Naive thymus-derived CD8-positive, alpha-beta T cell (primary cell): Measurements from ENCODE around the gene XXYLT1. TPM values are rescaled to one million over a fixed set of nuclear protein-coding genes. Genes with fewer than 3 reads are reported as not detected.
"Not testable (repeated sequence)": the region's sequence is repeated elsewhere in the genome, so short reads cannot be mapped to it uniquely, and the experiment has no call there.

Experiments
- ATAC-seq, 2 donors: fragments of 150-1000 bp; cut with Tn5 transposase in 1 of 2; sonication (Bioruptor Pico), chemical (Tn5 transposase) in 1 of 2; 1 replicate in 1 of 2; 2 replicates in 1 of 2; pipeline ENCODE4 v1.10.0; 2021; ENCODE audit warnings: mild to moderate bottlenecking in 2 of 2, moderate library complexity in 2 of 2
- POLR2A ChIA-PET: fragments of 350-600 bp; sonication (Branson Sonifier 250); formaldehyde crosslinking; loops from one replicate; lab custom pipeline; 2021; ENCODE audit warnings: antibody characterized with exemption; lab: Charles Lee
- DNase-seq, 10 donors: peaks; one replicate each; pipeline versions ENCODE4 v3.0.0 to v3.0.0-alpha.2; 2020 to 2022
- H3K27ac Mint-ChIP-seq, 10 donors: one replicate each; pipeline ENCODE4 v1.8.0; 2020 to 2022; ENCODE audit warnings: mild to moderate bottlenecking in 10 of 10, mixed read lengths in 10 of 10, moderate library complexity in 4 of 10, inconsistent platforms in 1 of 10
- H3K27me3 Mint-ChIP-seq, 5 donors: one replicate each; pipeline ENCODE4 v1.8.0; 2021 to 2022; ENCODE audit warnings: mixed read lengths in 5 of 5
- H3K36me3 Mint-ChIP-seq, 3 donors: one replicate each; pipeline ENCODE4 v1.8.0; 2020 to 2022; ENCODE audit warnings: mixed read lengths in 3 of 3, mild to moderate bottlenecking in 2 of 3, inconsistent platforms in 1 of 3
- H3K4me1 Mint-ChIP-seq, 4 donors: one replicate each; pipeline ENCODE4 v1.8.0; 2021 to 2022; ENCODE audit warnings: mixed read lengths in 4 of 4
- H3K4me3 Mint-ChIP-seq, 10 donors: one replicate each; pipeline ENCODE4 v1.8.0; 2020 to 2022; ENCODE audit warnings: mild to moderate bottlenecking in 10 of 10, mixed read lengths in 10 of 10, moderate library complexity in 6 of 10, inconsistent platforms in 1 of 10
- H3K9me3 Mint-ChIP-seq, 9 donors: one replicate each; pipeline ENCODE4 v1.8.0; 2020 to 2022; ENCODE audit warnings: mixed read lengths in 9 of 9, mild to moderate bottlenecking in 3 of 9, inconsistent platforms in 1 of 9, moderate library complexity in 1 of 9
- polyA plus RNA-seq, 3 donors: library from polyadenylated mRNA; unstranded; fragments of 300-500 nt; fragmentation: Illumina TruSeq; gene quantifications; one replicate each; pipeline ENCODE4 v1.2.3, GENCODE V29; 2021
- total RNA-seq, 8 experiments: library from RNA in 2 of 8; stranded (reverse) in 2 of 8; gene quantifications; one replicate each; pipeline ENCODE4 v1.2.3 and lab custom pipeline; 2021 to 2026

Gene XXYLT1
- total and polyA plus RNA-seq, 5 experiments from 2014 or later = 5.4 to 8.3 (median 6.3) TPM

- Mint-ChIP-seq H3K4me3 (no peak overlapping the region), H3K27me3 (no peaks in the 10 kb centered on the region), H3K4me1 (peaks cover 3 to 9% (median 7%) of the 10 kb centered on the region in 4 donors), H3K36me3 (no peaks in the 10 kb centered on the region), H3K9me3 (no peaks in the 10 kb centered on the region), H3K27ac (peak overlapping the region in 1 of 10 donors; percentile 61)
- POLR2A ChIA-PET = no interaction called here
- ATAC-seq (no peak), DNase-seq (peak in 1 of 10 donors; percentile 30)
Measured at GRCh38 chr3:195115600-195116406, 155.2 kb downstream of the XXYLT1 start.

GRCh38 chr3:195114786-195115599 is 156.0 kb downstream of the XXYLT1 start:
- no peaks in the 10 kb centered on the region for H3K9me3 Mint-ChIP-seq
- no peaks in the 10 kb centered on the region for H3K36me3 Mint-ChIP-seq
- no peak for ATAC-seq
- H3K4me3 Mint-ChIP-seq = no peak overlapping the region
- DNase-seq = peak in 1 of 10 donors; percentile 19
- no peak overlapping the region for H3K27ac Mint-ChIP-seq
- POLR2A ChIA-PET = no interaction called here
- H3K27me3 Mint-ChIP-seq = no peaks in the 10 kb centered on the region
- H3K4me1 Mint-ChIP-seq = peaks cover 3 to 9% (median 7%) of the 10 kb centered on the region in 4 donors

DNA sequence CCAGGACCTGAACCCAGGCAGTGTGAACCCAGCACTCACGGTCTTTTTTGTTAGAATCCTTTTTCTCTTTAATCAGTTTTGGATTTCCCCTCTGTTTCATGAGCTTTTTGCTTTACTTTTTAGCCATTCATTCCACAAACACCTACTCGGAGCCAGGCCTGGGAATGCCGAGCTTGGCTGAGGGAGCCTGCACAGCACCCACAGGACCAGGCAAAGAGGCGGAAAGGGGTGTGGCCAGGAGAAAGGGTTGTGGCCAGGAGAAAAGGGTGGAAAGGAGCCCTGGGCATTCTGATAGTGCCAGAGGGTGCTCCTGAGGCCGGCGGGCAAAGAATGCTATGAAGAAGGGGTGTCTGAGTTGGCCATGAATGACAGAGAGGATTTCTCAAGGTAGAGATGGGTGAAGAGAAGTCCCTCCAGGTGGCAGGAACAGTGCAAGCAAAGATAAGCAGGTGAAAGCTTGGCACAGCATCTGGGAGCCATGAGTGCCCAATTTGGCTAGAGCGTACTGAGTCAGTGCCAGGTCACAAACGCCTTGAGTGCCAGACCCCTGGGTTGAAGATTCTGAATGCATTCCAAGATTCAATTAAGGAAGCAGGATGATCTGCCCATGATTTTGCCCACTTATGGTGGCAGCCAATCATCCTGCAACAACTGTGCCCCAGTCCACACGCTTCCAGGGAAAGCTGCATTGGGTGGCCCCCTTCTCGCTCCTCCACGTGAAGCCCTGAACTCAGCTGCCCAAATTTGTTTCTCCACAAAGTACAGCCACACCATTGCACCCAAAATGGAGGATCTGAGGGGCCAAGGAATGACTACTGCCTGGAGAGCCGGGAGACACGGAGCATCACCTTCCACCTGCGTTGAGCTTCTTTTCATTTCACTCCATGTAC is 157.2 kb downstream of the XXYLT1 start:
- H3K9me3 Mint-ChIP-seq = no peaks in the 10 kb centered on the region
- POLR2A ChIA-PET = no interaction called here
- DNase-seq (peak in 1 of 10 donors; percentile 38), ATAC-seq (no peak)
- H3K36me3 Mint-ChIP-seq = no peaks in the 10 kb centered on the region
- no peak overlapping the region for H3K27ac Mint-ChIP-seq
- H3K27me3 Mint-ChIP-seq = no peaks in the 10 kb centered on the region
- no peak overlapping the region for H3K4me3 Mint-ChIP-seq
- H3K4me1 Mint-ChIP-seq = peaks cover 3 to 9% (median 7%) of the 10 kb centered on the region in 4 donors

- H3K4me1 Mint-ChIP-seq = peaks cover 2 to 5% (median 3%) of the 10 kb centered on the region in 4 donors
- peak in 1 of 10 donors; percentile 49 for DNase-seq
Measured at GRCh38 chr3:195113048-195113447, 157.9 kb downstream of the XXYLT1 start.

DNA sequence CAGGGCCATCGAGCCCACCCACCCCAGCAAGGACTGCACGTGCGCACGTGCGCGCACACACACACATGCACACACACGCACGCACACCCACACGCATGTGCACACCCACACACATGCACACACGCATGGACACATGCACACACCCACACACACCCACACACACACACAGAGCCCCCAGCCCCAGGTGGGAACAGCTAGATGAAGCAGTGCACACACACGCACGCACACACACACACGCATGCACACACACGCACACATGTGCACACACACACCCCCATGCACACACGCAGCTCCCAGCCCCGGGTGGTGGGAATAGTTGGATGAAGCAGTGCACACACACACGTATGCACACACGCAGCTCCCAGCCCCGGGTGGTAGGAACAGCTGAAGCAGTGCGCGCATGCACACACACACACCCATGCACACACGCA is 158.6 kb downstream of the XXYLT1 start:
- Mint-ChIP-seq H3K4me3 (no peak overlapping the region), H3K9me3 (no peaks in the 10 kb centered on the region), H3K4me1 (peaks cover 0 to 3% (median 1%) of the 10 kb centered on the region in 4 donors), H3K36me3 (no peaks in the 10 kb centered on the region), H3K27me3 (no peaks in the 10 kb centered on the region), H3K27ac (peak overlapping the region in 1 of 10 donors; percentile 18)
- POLR2A ChIA-PET = no interaction called here
- ATAC-seq (no peak), DNase-seq (peak in 1 of 10 donors; percentile 45)

More at GRCh38 chr3:195113048-195113447, 157.9 kb downstream of the XXYLT1 start:
- no peak for ATAC-seq
- no peak overlapping the region for H3K4me3 Mint-ChIP-seq
- H3K36me3 Mint-ChIP-seq = no peaks in the 10 kb centered on the region
- POLR2A ChIA-PET = no interaction called here
- no peaks in the 10 kb centered on the region for H3K9me3 Mint-ChIP-seq
- H3K27me3 Mint-ChIP-seq = no peaks in the 10 kb centered on the region
- no peak overlapping the region for H3K27ac Mint-ChIP-seq

DNA sequence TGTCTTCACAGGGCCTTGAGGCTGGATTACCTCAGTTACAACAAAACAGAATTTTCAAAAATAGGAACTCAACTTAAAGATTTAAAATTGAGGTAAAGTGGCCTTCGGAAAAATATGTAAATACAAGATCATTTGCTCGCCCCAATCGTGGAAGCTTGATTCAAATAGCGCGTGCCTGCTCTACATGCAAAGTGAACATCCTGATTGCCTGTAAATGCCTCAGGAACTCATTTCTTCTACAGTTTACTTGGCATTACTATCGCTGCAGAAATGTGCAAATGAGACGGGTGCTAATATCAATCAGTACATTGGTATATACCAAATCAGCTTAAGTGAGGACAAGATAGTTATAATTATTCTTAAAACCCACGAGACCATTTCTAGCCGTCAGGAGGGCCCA is 159.2 kb downstream of the XXYLT1 start:
- Mint-ChIP-seq H3K27me3 (no peaks in the 10 kb centered on the region), H3K36me3 (no peaks in the 10 kb centered on the region), H3K9me3 (no peaks in the 10 kb centered on the region), H3K4me3 (no peak overlapping the region), H3K4me1 (peaks cover 0 to 3% (median 1%) of the 10 kb centered on the region in 4 donors), H3K27ac (no peak overlapping the region)
- DNase-seq (peak in 1 of 10 donors; percentile 2), ATAC-seq (no peak)
- POLR2A ChIA-PET = no interaction called here

GRCh38 chr3:195111319-195111705 is 159.6 kb downstream of the XXYLT1 start:
- POLR2A ChIA-PET = no interaction called here
- peaks cover 0 to under 1% (median 0%) of the 10 kb centered on the region in 3 donors for H3K36me3 Mint-ChIP-seq
- peak in 1 of 10 donors; percentile 13 for DNase-seq
- no peaks in the 10 kb centered on the region for H3K27me3 Mint-ChIP-seq
- no peak overlapping the region for H3K27ac Mint-ChIP-seq
- no peak overlapping the region for H3K4me3 Mint-ChIP-seq
- H3K9me3 Mint-ChIP-seq = no peaks in the 10 kb centered on the region
- peaks cover 1 to 4% (median 3%) of the 10 kb centered on the region in 4 donors for H3K4me1 Mint-ChIP-seq
- no peak for ATAC-seq

DNA sequence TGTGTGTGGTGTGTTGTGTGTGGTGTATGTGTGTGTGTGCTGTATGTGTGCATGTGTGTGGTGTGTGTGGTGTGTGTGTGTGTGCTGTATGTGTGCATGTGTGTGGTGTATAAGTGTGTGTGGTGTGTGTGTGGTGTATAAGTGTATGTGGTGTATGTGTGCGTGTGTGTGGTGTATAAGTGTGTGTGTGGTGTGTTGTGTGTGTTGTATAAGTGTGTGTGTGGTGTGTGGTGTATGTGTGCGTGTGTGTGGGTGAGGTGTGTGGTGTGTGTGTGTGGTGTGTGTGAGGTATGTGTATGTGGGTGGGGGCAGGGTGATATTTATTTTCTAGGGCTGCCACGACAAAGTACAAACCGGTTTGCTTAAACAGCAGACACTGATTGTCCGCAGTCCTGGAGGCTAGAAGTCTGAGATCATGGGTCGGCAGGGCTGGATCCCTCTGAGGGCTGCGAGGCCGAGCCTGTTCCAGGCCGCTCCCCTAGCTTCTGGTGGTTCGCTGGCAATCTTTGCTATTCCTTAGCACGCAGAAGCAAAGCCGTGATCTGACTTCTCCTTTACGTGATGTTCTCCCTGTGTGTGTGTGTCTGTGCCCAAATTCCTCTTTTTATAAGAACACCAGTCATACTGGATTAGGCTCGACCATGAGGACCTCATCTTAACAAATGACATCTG is 160.2 kb downstream of the XXYLT1 start:
- ATAC-seq = no peak
- no peaks in the 10 kb centered on the region for H3K27me3 Mint-ChIP-seq
- POLR2A ChIA-PET = no interaction called here
- peaks cover 0 to 3% (median 0%) of the 10 kb centered on the region in 3 donors for H3K36me3 Mint-ChIP-seq
- peaks cover 3 to 9% (median 7%) of the 10 kb centered on the region in 4 donors for H3K4me1 Mint-ChIP-seq
- H3K4me3 Mint-ChIP-seq = no peak overlapping the region
- no peak overlapping the region for H3K27ac Mint-ChIP-seq
- DNase-seq = peak in 1 of 10 donors; percentile 36
- no peaks in the 10 kb centered on the region for H3K9me3 Mint-ChIP-seq

DNA sequence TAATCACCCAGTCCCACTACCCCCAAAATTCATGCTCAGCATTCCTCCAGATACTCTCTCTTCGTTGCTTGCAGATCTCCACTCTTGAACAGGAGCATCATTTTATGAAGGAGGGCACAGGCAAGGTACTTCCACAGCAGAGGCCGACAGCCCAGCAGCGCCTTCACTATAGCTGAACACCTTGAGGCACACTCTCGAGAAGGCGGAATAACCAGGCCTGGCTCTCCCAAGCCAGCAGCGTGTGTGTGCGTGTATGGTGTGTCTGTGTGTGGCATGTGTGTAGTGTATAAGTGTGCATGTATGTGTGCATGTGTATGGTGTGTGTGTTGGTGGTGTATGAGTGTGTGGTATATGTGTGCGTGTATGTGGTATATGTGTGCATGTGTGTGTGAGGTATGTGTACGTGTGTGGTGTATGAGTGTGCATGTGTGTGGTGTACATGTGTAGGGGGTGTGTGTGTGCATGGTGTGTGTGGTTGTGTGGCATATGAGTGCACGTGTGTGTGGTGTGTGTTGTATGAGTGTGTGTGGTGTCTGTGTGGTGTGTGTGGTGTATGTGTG is 161.8 kb downstream of the XXYLT1 start:
- POLR2A ChIA-PET = no interaction called here
- Mint-ChIP-seq H3K27me3 (no peaks in the 10 kb centered on the region), H3K36me3 (peaks cover 0 to 3% (median 0%) of the 10 kb centered on the region in 3 donors), H3K9me3 (no peaks in the 10 kb centered on the region), H3K4me3 (no peak overlapping the region), H3K4me1 (peaks cover 3 to 10% (median 7%) of the 10 kb centered on the region in 4 donors), H3K27ac (no peak overlapping the region)
- ATAC-seq (no peak), DNase-seq (peak in 1 of 10 donors; percentile 34)

GRCh38 chr3:195107593-195107992 is 163.4 kb downstream of the XXYLT1 start:
- Mint-ChIP-seq H3K36me3 (peaks cover 0 to 3% (median 0%) of the 10 kb centered on the region in 3 donors), H3K27ac (no peak overlapping the region), H3K4me1 (peaks cover 3 to 10% (median 7%) of the 10 kb centered on the region in 4 donors), H3K27me3 (no peaks in the 10 kb centered on the region), H3K9me3 (no peaks in the 10 kb centered on the region), H3K4me3 (peak overlapping the region in 1 of 10 donors; percentile 28)
- peak in 1 of 10 donors; percentile 19 for DNase-seq
- ATAC-seq = no peak
- POLR2A ChIA-PET = no interaction called here

GRCh38 chr3:195107031-195107430 is 163.9 kb downstream of the XXYLT1 start:
- H3K9me3 Mint-ChIP-seq, H3K36me3 Mint-ChIP-seq, H3K27ac Mint-ChIP-seq, ATAC-seq, H3K4me3 Mint-ChIP-seq, H3K27me3 Mint-ChIP-seq: not testable (repeated sequence)
- peaks cover 3 to 13% (median 8%) of the 10 kb centered on the region in 4 donors for H3K4me1 Mint-ChIP-seq
- peak in 1 of 10 donors; percentile 15 for DNase-seq
- POLR2A ChIA-PET = interaction anchor here (0.6 to 1.0 kb wide), 2 partner anchors 424 to 732 kb away, joined by 5 to 9 read pairs; no protein-coding TSS in a partner anchor
